ENCODE measurements around the gene JPH3. TPM values are rescaled to one million over a fixed set of nuclear protein-coding genes. Genes with fewer than 3 reads are reported as not detected.

The JPH3 gene
- total RNA-seq, 2 donors from 2014 or later = 37.0 to 39.1 TPM

- Mint-ChIP-seq H3K27ac (peak overlapping the region; percentile 35), H3K4me1 (no peaks in the 10 kb centered on the region), H3K4me3 (no peak overlapping the region), H3K9me3 (no peaks in the 10 kb centered on the region), H3K27me3 (ENCODE audit: insufficient read depth) (no peaks in the 10 kb centered on the region), H3K36me3 (ENCODE audit: low read depth) (peaks cover 42% of the 10 kb centered on the region)
- no peak overlapping the region for H3K4me3 ChIP-seq (ENCODE audit: low read length)
- no peaks in the 10 kb centered on the region for H3K27me3 ChIP-seq (ENCODE audit: control insufficient read depth, insufficient read depth, low read length, poor library complexity, severe bottlenecking)
- H3K9ac ChIP-seq (ENCODE audit: extremely low read depth, low read length, poor library complexity, severe bottlenecking) = no peak overlapping the region
- WGBS, 2 experiments (ENCODE audit: insufficient coverage in 1 of 2, insufficient read length in 1 of 2) = 93 to 100% methylated on average over 7 of the region's 7 CpGs
- DNase-seq = no peak
- H3K36me3 ChIP-seq (ENCODE audit: control insufficient read depth, insufficient read depth, low read length) = peaks cover 29% of the 10 kb centered on the region
- TF ChIP-seq CTCF (conservative IDR thresholded peaks at IDR 0.05) = no peak
- no peaks in the 10 kb centered on the region for H3K9me3 ChIP-seq (ENCODE audit: control insufficient read depth, low read length)
- no peaks in the 10 kb centered on the region for H3K4me1 ChIP-seq (ENCODE audit: control insufficient read depth, insufficient read depth, low read length)
- no peak overlapping the region for H3K27ac ChIP-seq (ENCODE audit: low read depth, low read length)
These were observed 95.9 kb downstream of the JPH3 start for GRCh38 chr16:87698241-87698640.

- TF ChIP-seq CTCF (conservative IDR thresholded peaks at IDR 0.05) = no peak
- WGBS, 2 experiments (ENCODE audit: insufficient coverage in 1 of 2, insufficient read length in 1 of 2) = 92 to 93% methylated on average over 19 to 20 of the region's 20 CpGs
- Mint-ChIP-seq H3K9me3 (no peaks in the 10 kb centered on the region), H3K36me3 (ENCODE audit: low read depth) (peaks cover 44% of the 10 kb centered on the region), H3K27me3 (ENCODE audit: insufficient read depth) (no peaks in the 10 kb centered on the region), H3K27ac (no peak overlapping the region), H3K4me3 (no peak overlapping the region), H3K4me1 (no peaks in the 10 kb centered on the region)
- Histone ChIP-seq H3K4me1 (ENCODE audit: control insufficient read depth, insufficient read depth, low read length) (no peaks in the 10 kb centered on the region), H3K27ac (ENCODE audit: low read depth, low read length) (no peak overlapping the region), H3K36me3 (ENCODE audit: control insufficient read depth, insufficient read depth, low read length) (peaks cover 29% of the 10 kb centered on the region), H3K9me3 (ENCODE audit: control insufficient read depth, low read length) (no peaks in the 10 kb centered on the region), H3K9ac (ENCODE audit: extremely low read depth, low read length, poor library complexity, severe bottlenecking) (no peak overlapping the region), H3K4me3 (ENCODE audit: low read length) (no peak overlapping the region), H3K27me3 (ENCODE audit: control insufficient read depth, insufficient read depth, low read length, poor library complexity, severe bottlenecking) (no peaks in the 10 kb centered on the region)
- DNase-seq = no peak
These were observed 96.4 kb downstream of the JPH3 start for GRCh38 chr16:87698676-87699199.

- peaks cover 46% of the 10 kb centered on the region for H3K36me3 Mint-ChIP-seq (ENCODE audit: low read depth)
- Histone ChIP-seq H3K4me1 (ENCODE audit: control insufficient read depth, insufficient read depth, low read length) (peaks cover 3% of the 10 kb centered on the region), H3K27ac (ENCODE audit: low read depth, low read length) (no peak overlapping the region), H3K27me3 (ENCODE audit: control insufficient read depth, insufficient read depth, low read length, poor library complexity, severe bottlenecking) (no peaks in the 10 kb centered on the region), H3K4me3 (ENCODE audit: low read length) (no peak overlapping the region), H3K36me3 (ENCODE audit: control insufficient read depth, insufficient read depth, low read length) (peaks cover 29% of the 10 kb centered on the region), H3K9me3 (ENCODE audit: control insufficient read depth, low read length) (no peaks in the 10 kb centered on the region), H3K9ac (ENCODE audit: extremely low read depth, low read length, poor library complexity, severe bottlenecking) (no peak overlapping the region)
- peaks cover 7% of the 10 kb centered on the region for H3K4me1 Mint-ChIP-seq
- no peak overlapping the region for H3K4me3 Mint-ChIP-seq
- no peaks in the 10 kb centered on the region for H3K27me3 Mint-ChIP-seq (ENCODE audit: insufficient read depth)
- no peak for TF ChIP-seq CTCF (conservative IDR thresholded peaks at IDR 0.05)
- H3K27ac Mint-ChIP-seq = no peak overlapping the region
- no peaks in the 10 kb centered on the region for H3K9me3 Mint-ChIP-seq
- no peak for DNase-seq
- WGBS, 2 experiments (ENCODE audit: insufficient coverage in 1 of 2, insufficient read length in 1 of 2) = 94 to 96% methylated on average over 13 to 19 of the region's 19 CpGs
These were observed 98.2 kb downstream of the JPH3 start for GRCh38 chr16:87700406-87701077.

All from endodermal cell (in vitro differentiated cells).